Heart right ventricle (tissue), 16 donors: ENCODE results near the gene PATJ. TPM values are rescaled to one million over a fixed set of nuclear protein-coding genes. Genes with fewer than 3 reads are reported as not detected.
A peak's percentile ranks its signal among the peaks of the same experiment; 100 is the strongest.
"Not testable (repeated sequence)": the region's sequence is repeated elsewhere in the genome, so short reads cannot be mapped to it uniquely, and the experiment has no call there.

Experiments
- ATAC-seq, 8 donors: fragments of 200-7000 bp; cut with Tn5 transposase; one replicate each; pipeline ENCODE4 v1.9.1; 2020; ENCODE audit warnings: mild to moderate bottlenecking in 8 of 8, moderate library complexity in 8 of 8, moderate number of reproducible peaks in 1 of 8
- DNase-seq, 2 donors: peaks; one replicate each; pipeline ENCODE4 v3.0.0-alpha.2; 2020
- H3K27ac ChIP-seq, 10 donors: fragments of 200-600 bp; sonication (generic) in 2 of 10; one replicate each; pipeline versions ENCODE4 v1.5.0 to v1.8.0; 2020 to 2022; ENCODE audit warnings: mild to moderate bottlenecking in 3 of 10
- H3K27me3 ChIP-seq, 7 donors: fragments of 200-600 bp; one replicate each; pipeline ENCODE4 v1.8.0; 2021 to 2022; ENCODE audit warnings: mild to moderate bottlenecking in 2 of 7
- H3K36me3 ChIP-seq, 9 donors: fragments of 200-600 bp; sonication (generic) in 1 of 9; one replicate each; pipeline versions ENCODE4 v1.5.0 to v1.8.0; 2020 to 2022; ENCODE audit warnings: mild to moderate bottlenecking in 2 of 9
- H3K4me1 ChIP-seq, 9 donors: fragments of 200-600 bp; sonication (generic) in 1 of 9; one replicate each; pipeline versions ENCODE4 v1.5.0 to v1.8.0; 2020 to 2022; ENCODE audit warnings: mild to moderate bottlenecking in 4 of 9
- H3K4me3 ChIP-seq, 10 donors: fragments of 200-600 bp; sonication (generic) in 2 of 10; one replicate each; pipeline versions ENCODE4 v1.5.0 to v1.8.0; 2020 to 2022; ENCODE audit warnings: mild to moderate bottlenecking in 7 of 10, moderate library complexity in 2 of 10
- H3K9me3 ChIP-seq, 11 donors: fragments of 200-600 bp in 10 of 11; sonication (generic) in 2 of 11; one replicate each; pipeline versions ENCODE4 v1.5.0 to v1.8.0; 2013 to 2022; ENCODE audit warnings: mild to moderate bottlenecking in 2 of 11, control low read depth in 1 of 11, moderate library complexity in 1 of 11
- WGBS, 2 donors: extraction: QIAGEN DNeasy Blood & Tissue Kit; methylation state at CpG; one replicate each; pipeline ENCODE4 v1.1.7; 2013; ENCODE audit warnings: inconsistent platforms in 1 of 2; 5-methylcytosine and 5-hydroxymethylcytosine counted together
- intact Hi-C, 10 donors: fragments of 100-400 bp; cut with DNase I; formaldehyde crosslinking; loops; one replicate each; pipeline versions ENCODE4 v1.11.1 to v1.14.2; 2022
- polyA plus RNA-seq, 2 donors: library from polyadenylated mRNA; stranded (reverse); fragments of 200-250 nt; gene quantifications; one replicate each; pipeline ENCODE4 v1.2.3, GENCODE V29; 2013
- total RNA-seq, 10 donors: library from RNA; stranded (reverse); fragmentation: NEBNext Ultra II Directional in 3 of 10; extraction: Animal tissue kit (Norgen Biotek cat#: 25700) in 3 of 10; gene quantifications; one replicate each; pipeline versions ENCODE4 v1.2.1 to v1.2.4, GENCODE V29; 2021 to 2023
- TF ChIP-seq, protein P1 (sequence below), 9 donors: fragments of 200-600 bp; sonication (generic) in 2 of 9; IDR thresholded peaks; one replicate each; pipeline versions ENCODE4 v1.5.0 to v1.8.0; 2021 to 2022; ENCODE audit warnings: antibody characterized with exemption in 9 of 9, mild to moderate bottlenecking in 5 of 9, moderate library complexity in 1 of 9
- donor health status: Arrhythmogenic right ventricular cardiomyopathy.
- donor health status: ischemic (EF 13 %, LVEDD 7.1; RV severe dilation, severe dysfunction).
- donor health status: healthy with polysubstance abuse.
- donor health status: DM: no; HTN: yes; CAD: no.
- donor health status: DM: no; HTN: no; CAD: no.
- donor health status: ischemic (EF 25% LVEDD 6.9; RV normal size, moderate dysfunction).
- donor health status: ischemic (EF 25% LVEDD 5.7; RV mildly dilated, moderate dysfunction).
- donor health status: healthy.
- donor health status: DM: yes; HTN: yes; CAD: no.
- donor health status: Ischemic cardiomyopathy.
- donor health status: ischemic (EF 35%, LVEDD 5.7; RV mildly dilated, moderate dysfunction).
- donor health status: nonischemic (EF 11% LVEDD 7.7; RV severe dilation, severe dysfunction).
- donor health status: DM: yes; HTN: yes; CAD: no.
- donor health status: PGD.
- donor health status: ischemic (EF 29% LVEDD 5.4; RV normal size, mild dysfunction).
- donor health status: nonischemic (EF 23%, LVEDD 6.1; RV moderate dilation, normal function).

Gene PATJ
- total and polyA plus RNA-seq, 12 donors = 3.7 to 213 (median 119) TPM

DNA sequence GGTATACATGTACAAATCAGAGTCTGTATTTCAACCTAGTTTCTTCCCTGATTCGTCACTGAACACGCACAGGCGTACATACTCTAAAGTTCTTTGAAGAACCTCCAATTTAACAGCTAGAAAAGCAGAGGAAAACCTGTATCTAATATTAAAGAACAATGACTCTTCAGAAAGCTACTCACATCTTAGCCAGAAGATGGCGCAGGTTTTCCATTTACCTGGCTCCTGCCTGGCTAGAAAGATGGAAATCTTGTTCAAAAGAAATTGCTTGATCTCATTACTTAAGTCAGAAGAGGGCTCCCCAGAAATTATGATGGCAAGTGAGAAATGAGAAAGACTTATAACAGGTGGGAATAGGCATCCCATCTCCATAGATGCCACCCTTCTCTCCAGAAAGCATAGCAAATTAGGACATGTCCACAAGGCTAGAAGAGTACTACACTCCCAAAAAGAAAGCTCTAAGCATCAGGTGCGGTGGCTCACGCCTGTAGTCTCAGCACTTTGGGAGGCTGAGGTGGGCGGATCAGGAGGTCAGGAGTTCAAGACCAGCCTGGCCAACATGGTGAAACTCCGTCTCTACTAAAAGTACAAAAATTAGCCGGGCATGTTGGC is 433.4 kb downstream of the PATJ start:
- WGBS, 2 donors = 48 to 50% methylated on average over 9 of the region's 9 CpGs
- intact Hi-C loops = loop anchor here (1.0 to 10.0 kb wide), 5 partner anchors 231 to 569 kb away; no protein-coding TSS in a partner anchor
- Histone ChIP-seq H3K36me3 (no peaks in the 10 kb centered on the region), H3K9me3 (no peaks in the 10 kb centered on the region), H3K27ac (no peak overlapping the region), H3K4me3 (no peak overlapping the region), H3K4me1 (peaks cover 0 to 8% (median 0%) of the 10 kb centered on the region in 9 donors), H3K27me3 (peaks cover 0 to 14% (median 0%) of the 10 kb centered on the region in 7 donors)
- peak in 1 of 2 donors; percentile 32 for DNase-seq
- peak in 1 of 8 donors; percentile 42 for ATAC-seq
- TF ChIP-seq, protein P1, sequence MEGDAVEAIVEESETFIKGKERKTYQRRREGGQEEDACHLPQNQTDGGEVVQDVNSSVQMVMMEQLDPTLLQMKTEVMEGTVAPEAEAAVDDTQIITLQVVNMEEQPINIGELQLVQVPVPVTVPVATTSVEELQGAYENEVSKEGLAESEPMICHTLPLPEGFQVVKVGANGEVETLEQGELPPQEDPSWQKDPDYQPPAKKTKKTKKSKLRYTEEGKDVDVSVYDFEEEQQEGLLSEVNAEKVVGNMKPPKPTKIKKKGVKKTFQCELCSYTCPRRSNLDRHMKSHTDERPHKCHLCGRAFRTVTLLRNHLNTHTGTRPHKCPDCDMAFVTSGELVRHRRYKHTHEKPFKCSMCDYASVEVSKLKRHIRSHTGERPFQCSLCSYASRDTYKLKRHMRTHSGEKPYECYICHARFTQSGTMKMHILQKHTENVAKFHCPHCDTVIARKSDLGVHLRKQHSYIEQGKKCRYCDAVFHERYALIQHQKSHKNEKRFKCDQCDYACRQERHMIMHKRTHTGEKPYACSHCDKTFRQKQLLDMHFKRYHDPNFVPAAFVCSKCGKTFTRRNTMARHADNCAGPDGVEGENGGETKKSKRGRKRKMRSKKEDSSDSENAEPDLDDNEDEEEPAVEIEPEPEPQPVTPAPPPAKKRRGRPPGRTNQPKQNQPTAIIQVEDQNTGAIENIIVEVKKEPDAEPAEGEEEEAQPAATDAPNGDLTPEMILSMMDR (IDR thresholded peaks at IDR 0.05) = peak; percentile 73 to 87 (median 81)

DNA sequence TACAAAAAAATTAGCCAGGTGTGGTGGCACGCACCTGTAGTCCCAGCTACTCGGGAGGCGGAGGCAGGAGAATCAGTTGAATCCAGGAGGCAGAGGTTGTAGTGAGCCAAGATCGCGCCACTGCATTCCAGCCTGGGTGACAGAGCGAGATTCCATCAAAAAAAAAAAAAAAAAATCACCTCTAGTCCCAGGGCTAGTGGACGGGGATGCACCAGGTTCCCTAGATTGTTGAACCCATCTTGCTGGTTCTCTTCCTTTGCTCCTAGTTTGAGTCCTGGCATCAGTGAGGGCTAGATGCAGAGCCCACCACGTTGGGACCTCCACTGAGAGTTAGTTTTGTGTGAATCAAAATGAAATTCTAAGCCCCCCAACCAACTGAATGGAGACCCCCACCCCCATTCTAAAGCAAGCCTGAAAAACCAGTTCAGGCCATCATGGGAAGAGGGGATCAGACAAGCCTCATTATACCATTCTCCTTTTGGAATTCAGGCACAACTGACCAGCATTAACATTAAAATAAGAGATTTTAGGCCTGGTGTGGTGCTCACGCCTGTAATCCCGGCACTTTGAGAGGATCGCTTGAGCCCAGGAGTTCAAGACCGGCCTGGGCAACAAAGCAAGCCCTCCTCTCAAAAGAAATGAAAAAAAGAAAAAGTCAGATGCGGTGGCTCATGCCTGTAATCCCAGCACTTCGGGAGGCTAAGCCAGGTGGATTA is 434.5 kb downstream of the PATJ start:
- no peak overlapping the region for H3K27ac ChIP-seq
- no peak overlapping the region for H3K4me3 ChIP-seq
- no peaks in the 10 kb centered on the region for H3K9me3 ChIP-seq
- intact Hi-C loops = loop anchor here in 5 of 10 donors (2.0 to 10.0 kb wide), 3 partner anchors 230 to 568 kb away; no protein-coding TSS in a partner anchor
- H3K4me1 ChIP-seq = peaks cover 0 to 8% (median 0%) of the 10 kb centered on the region in 9 donors
- TF ChIP-seq, protein P1 (IDR thresholded peaks at IDR 0.05) = no peak
- no peak for ATAC-seq
- no peak for DNase-seq
- 89 to 90% methylated on average over 14 of the region's 14 CpGs for WGBS, 2 donors
- H3K36me3 ChIP-seq = no peaks in the 10 kb centered on the region
- peaks cover 0 to 14% (median 0%) of the 10 kb centered on the region in 7 donors for H3K27me3 ChIP-seq

DNA sequence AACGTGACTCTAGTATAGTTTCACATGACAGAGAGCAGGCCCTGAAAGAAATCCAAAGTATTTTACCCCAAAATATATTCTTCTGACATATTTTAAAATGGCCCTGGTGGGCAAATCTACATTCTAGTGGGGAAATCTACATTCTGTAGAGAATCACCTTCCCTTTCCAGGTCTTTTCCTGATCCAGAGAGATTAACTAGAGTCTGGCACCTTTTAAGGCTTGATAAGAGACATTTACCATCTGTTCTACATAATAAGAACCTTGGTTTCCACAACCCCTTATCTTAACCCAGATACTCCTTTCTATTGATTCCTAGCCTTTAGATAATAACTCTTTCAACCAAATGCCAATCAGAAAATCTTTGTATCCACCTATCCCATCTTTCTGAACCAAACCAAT is 435.3 kb downstream of the PATJ start:
- no peak for DNase-seq
- intact Hi-C loops = loop anchor here in 5 of 10 donors (2.0 to 10.0 kb wide), 3 partner anchors 229 to 567 kb away; no protein-coding TSS in a partner anchor
- Histone ChIP-seq H3K4me3 (no peak overlapping the region), H3K27ac (no peak overlapping the region), H3K27me3 (peaks cover 0 to 8% (median 0%) of the 10 kb centered on the region in 7 donors), H3K9me3 (no peaks in the 10 kb centered on the region), H3K36me3 (no peaks in the 10 kb centered on the region), H3K4me1 (peaks cover 0 to 8% (median 0%) of the 10 kb centered on the region in 9 donors)
- TF ChIP-seq, protein P1 (IDR thresholded peaks at IDR 0.05) = no peak
- ATAC-seq = no peak
- WGBS, 2 donors = 87 to 89% methylated on average over 1 of the region's 1 CpG

DNA sequence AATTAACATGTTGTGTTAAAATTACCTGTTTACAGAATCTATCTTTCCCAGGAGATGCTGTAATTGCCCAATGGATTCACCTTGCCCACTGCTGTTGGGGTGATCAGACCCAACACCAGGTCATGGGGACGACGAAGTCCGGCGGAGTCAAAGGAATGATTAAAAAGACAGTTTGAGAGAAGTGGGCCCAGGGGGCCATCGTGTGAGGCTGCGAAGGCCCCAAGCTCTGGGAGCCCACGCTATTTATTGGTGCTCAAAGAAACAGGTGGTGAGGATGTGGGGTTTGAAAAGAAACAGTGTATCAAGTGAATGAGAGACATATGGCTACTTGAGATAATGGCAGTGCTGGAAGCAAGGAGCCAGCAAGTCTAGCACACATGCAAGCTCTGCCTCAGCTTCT is 436.1 kb downstream of the PATJ start:
- TF ChIP-seq, protein P1 (IDR thresholded peaks at IDR 0.05) = no peak
- Histone ChIP-seq H3K4me3 (no peak overlapping the region), H3K36me3 (no peaks in the 10 kb centered on the region), H3K27me3 (peaks cover 0 to 4% (median 0%) of the 10 kb centered on the region in 7 donors), H3K4me1 (peaks cover 0 to 8% (median 0%) of the 10 kb centered on the region in 9 donors), H3K27ac (no peak overlapping the region), H3K9me3 (no peaks in the 10 kb centered on the region)
- intact Hi-C loops = loop anchor here in 4 of 10 donors (5.0 to 10.0 kb wide), 2 partner anchors 229 to 566 kb away; no protein-coding TSS in a partner anchor
- 80 to 87% methylated on average over 7 of the region's 7 CpGs for WGBS, 2 donors
- no peak for ATAC-seq
- no peak for DNase-seq

DNA sequence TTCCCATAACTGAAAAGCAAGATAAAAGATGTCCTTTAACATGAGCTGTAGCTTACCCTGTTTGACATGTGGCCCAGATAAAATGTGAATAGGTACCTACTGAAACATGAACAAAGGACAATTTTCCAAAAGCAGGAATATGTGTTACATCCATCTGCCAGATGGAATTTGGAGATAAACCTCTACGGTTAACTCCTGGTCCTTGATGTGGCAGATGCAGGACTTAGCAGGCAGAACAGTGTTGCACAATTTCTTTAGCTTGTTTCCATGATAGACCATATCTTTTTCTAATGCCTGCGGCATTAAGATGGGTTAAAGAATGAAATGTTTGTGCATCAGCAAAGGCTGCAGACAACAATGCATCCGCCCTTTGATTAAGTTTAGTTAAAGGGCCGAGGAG is 437.8 kb downstream of the PATJ start:
- intact Hi-C loops = not testable (repeated sequence)

More for the DNA sequence above, 437.8 kb downstream of the PATJ start:
- not testable (repeated sequence) for H3K36me3 ChIP-seq, H3K27ac ChIP-seq, H3K9me3 ChIP-seq, DNase-seq, ATAC-seq, H3K4me1 ChIP-seq, H3K4me3 ChIP-seq, H3K27me3 ChIP-seq
- WGBS, 2 donors = 64 to 69% methylated on average over 4 of the region's 4 CpGs
